SK-N-SH (cell line): ENCODE data around the gene PSMD6. TPM values are rescaled to one million over a fixed set of nuclear protein-coding genes. Genes with fewer than 3 reads are reported as not detected.

Source experiments
- CTCF ChIA-PET: fragments of 300-600, 350-600 bp; formaldehyde crosslinking; extraction: SDS; loops from one replicate; lab custom pipeline; 2021; lab: Yijun Ruan, JAX
- POLR2A ChIA-PET: fragments of 350-600 bp; sonication (Branson Sonifier 250); formaldehyde crosslinking; extraction: SDS; loops from one replicate; lab custom pipeline; 2020; ENCODE audit warnings: antibody characterized with exemption, inconsistent platforms; lab: Yijun Ruan, JAX
- DNase-seq: peaks from one replicate; pipeline ENCODE4 v3.0.0; 2012
- H2AFZ ChIP-seq: fragments of 200-600 bp; sonication (generic); 2 replicates; pipeline ENCODE4 v1.8.1; 2016; ENCODE audit warnings: antibody characterized with exemption, mild to moderate bottlenecking, low read depth
- H3F3A ChIP-seq: fragments of 200-600 bp; sonication (generic); replicated peaks from 2 replicates; pipeline ENCODE3; 2016; ENCODE audit warnings: antibody characterized with exemption, mild to moderate bottlenecking; ENCODE audit not compliant: insufficient read depth
- H3K27ac ChIP-seq, 2 experiments: fragments of 200-500 bp in 1 of 2; fragments of 200-600 bp in 1 of 2; sonication (Bioruptor generic) in 1 of 2; sonication (generic), shearing (Covaris generic) in 1 of 2; 2 replicates each; pipeline versions ENCODE4 v1.5.1 to v1.6.1; 2014 to 2016; ENCODE audit warnings: low read depth in 2 of 2, inconsistent platforms in 1 of 2, low read length in 1 of 2, mild to moderate bottlenecking in 1 of 2, mixed read lengths in 1 of 2
- H3K27me3 ChIP-seq: fragments of 200-600 bp; sonication (generic), shearing (Covaris generic); 2 replicates; pipeline ENCODE4 v1.6.1; 2016; ENCODE audit warnings: mixed run types; ENCODE audit not compliant: insufficient read depth
- H3K36me3 ChIP-seq, 2 experiments: fragments of 200-500 bp in 1 of 2; fragments of 200-600 bp in 1 of 2; sonication (Bioruptor generic) in 1 of 2; sonication (generic) in 1 of 2; replicated peaks in 1 of 2; 2 replicates each; pipeline versions ENCODE3 to v1.5.1; 2014 to 2016; ENCODE audit warnings: low read length in 1 of 2, mild to moderate bottlenecking in 1 of 2; ENCODE audit not compliant: insufficient read depth in 2 of 2, control insufficient read depth in 1 of 2
- H3K4me1 ChIP-seq, 2 experiments: fragments of 200-500 bp in 1 of 2; fragments of 200-600 bp in 1 of 2; sonication (Bioruptor generic) in 1 of 2; sonication (generic), shearing (Covaris generic) in 1 of 2; 2 replicates each; pipeline versions ENCODE4 v1.5.1 to v1.6.1; 2014 to 2016; ENCODE audit warnings: low read depth in 1 of 2, low read length in 1 of 2, mixed run types in 1 of 2; ENCODE audit not compliant: insufficient read depth in 2 of 2, control insufficient read depth in 1 of 2
- H3K4me2 ChIP-seq: fragments of 200-600 bp; sonication (generic), shearing (Covaris generic); 2 replicates; pipeline ENCODE4 v1.6.1; 2017; ENCODE audit warnings: mixed run types
- H3K4me3 ChIP-seq, 2 experiments: fragments of 200-500 bp in 1 of 2; fragments of 200-600 bp in 1 of 2; sonication (Bioruptor generic) in 1 of 2; sonication (generic), shearing (Covaris generic) in 1 of 2; 2 replicates each; pipeline versions ENCODE4 v1.5.1 to v1.8.1; 2014 to 2016; ENCODE audit warnings: low read depth in 2 of 2, inconsistent platforms in 1 of 2, low read length in 1 of 2, mild to moderate bottlenecking in 1 of 2, mixed read lengths in 1 of 2, moderate library complexity in 1 of 2
- H3K79me2 ChIP-seq: fragments of 200-600 bp; sonication (generic); 2 replicates; pipeline ENCODE4 v1.8.1; 2017; ENCODE audit warnings: mild to moderate bottlenecking; ENCODE audit not compliant: insufficient read depth
- H3K9ac ChIP-seq: fragments of 200-600 bp; sonication (generic); 2 replicates; pipeline ENCODE4 v1.6.1; 2017; ENCODE audit warnings: mixed run types
- H3K9me2 ChIP-seq: fragments of 200-600 bp; sonication (generic); 2 replicates; pipeline ENCODE4 v1.6.1; 2017; ENCODE audit warnings: mixed run types
- H3K9me3 ChIP-seq: fragments of 200-600 bp; sonication (generic); 2 replicates; pipeline ENCODE4 v1.6.1; 2017; ENCODE audit warnings: mixed run types, mild to moderate bottlenecking, moderate library complexity
- H4K20me1 ChIP-seq: fragments of 200-600 bp; sonication (generic); 2 replicates; pipeline ENCODE4 v1.6.1; 2017; ENCODE audit warnings: mild to moderate bottlenecking, mixed run types; ENCODE audit not compliant: insufficient read depth
- CHD2 ChIP-seq: fragments of 150-350 bp; IDR thresholded peaks from 2 replicates; pipeline ENCODE4 v1.6.1; 2018; ENCODE audit warnings: low read length; ENCODE audit not compliant: partially characterized antibody
- FOSL2 ChIP-seq: IDR thresholded peaks from 2 replicates; pipeline ENCODE4 v1.4.0; 2012; ENCODE audit warnings: low read depth, mild to moderate bottlenecking, moderate library complexity, borderline replicate concordance
- FOXJ3 ChIP-seq: sonication (generic); formaldehyde crosslinking; IDR thresholded peaks from 2 replicates; pipeline ENCODE4 v1.5.1; 2020; ENCODE audit warnings: mild to moderate bottlenecking, missing genetic modification reagents
- FOXM1 ChIP-seq: IDR thresholded peaks from 2 replicates; pipeline ENCODE4 v1.4.0; 2012; ENCODE audit warnings: low read depth, mild to moderate bottlenecking
- GATA2 ChIP-seq: sonication (generic); formaldehyde crosslinking; IDR thresholded peaks from 2 replicates; pipeline ENCODE4 v1.5.0; 2020; ENCODE audit warnings: mild to moderate bottlenecking, missing genetic modification reagents
- IRF3 ChIP-seq: fragments of 150-350 bp; IDR thresholded peaks from 2 replicates; pipeline ENCODE4 v1.6.1; 2016; ENCODE audit warnings: mild to moderate bottlenecking, low read depth, low read length
- JUND ChIP-seq: IDR thresholded peaks from 2 replicates; pipeline ENCODE4 v1.4.0; 2012
- MEF2A ChIP-seq: IDR thresholded peaks from 2 replicates; pipeline ENCODE4 v1.4.0; 2012; ENCODE audit warnings: low read depth, borderline replicate concordance
- MXI1 ChIP-seq: IDR thresholded peaks from 2 replicates; pipeline ENCODE4 v1.6.1; 2012; ENCODE audit warnings: mild to moderate bottlenecking, low read depth, low read length, improper control_type of control experiment
- NFIC ChIP-seq: IDR thresholded peaks from 2 replicates; pipeline ENCODE4 v1.4.0; 2012; ENCODE audit warnings: borderline replicate concordance
- NRF1 ChIP-seq: IDR thresholded peaks from 2 replicates; pipeline ENCODE4 v1.6.1; 2012; ENCODE audit warnings: low read depth, mild to moderate bottlenecking, low read length
- RAD21 ChIP-seq: IDR thresholded peaks from 2 replicates; pipeline ENCODE4 v1.6.1; 2012; ENCODE audit warnings: mild to moderate bottlenecking, low read length
- RCOR1 ChIP-seq: fragments of 150-350 bp; IDR thresholded peaks from 2 replicates; pipeline ENCODE4 v1.6.1; 2017; ENCODE audit warnings: antibody characterized with exemption, low read length
- REST ChIP-seq: IDR thresholded peaks from 2 replicates; pipeline ENCODE4 v1.6.1; 2012; ENCODE audit warnings: mild to moderate bottlenecking, low read depth, low read length, moderate library complexity
- SIN3A ChIP-seq: IDR thresholded peaks from 2 replicates; pipeline ENCODE4 v1.6.1; 2012; ENCODE audit warnings: low read depth, mild to moderate bottlenecking, low read length, moderate library complexity, borderline replicate concordance
- TAF1 ChIP-seq: IDR thresholded peaks from 2 replicates; pipeline ENCODE4 v1.6.1; 2012; ENCODE audit warnings: low read depth, mild to moderate bottlenecking, low read length, moderate library complexity, borderline replicate concordance
- TCF12 ChIP-seq: IDR thresholded peaks from 2 replicates; pipeline ENCODE4 v1.4.0; 2012
- USF1 ChIP-seq: IDR thresholded peaks from 2 replicates; pipeline ENCODE4 v1.4.0; 2012; ENCODE audit warnings: low read depth, borderline replicate concordance
- YY1 ChIP-seq: IDR thresholded peaks from 2 replicates; pipeline ENCODE4 v1.4.0; 2012; ENCODE audit warnings: low read depth, mild to moderate bottlenecking
- ZBTB33 ChIP-seq: IDR thresholded peaks from 2 replicates; pipeline ENCODE4 v1.4.0; 2012; ENCODE audit warnings: low read depth, borderline replicate concordance
- WGBS: methylation state at CpG from one replicate; pipeline ENCODE4 v1.1.6; 2017; ENCODE audit warnings: low lambda C conversion rate; 5-methylcytosine and 5-hydroxymethylcytosine counted together
- polyA plus RNA-seq, 3 experiments: library from polyadenylated mRNA; depleted of rRNA; stranded (reverse); fragments of >200 nt; gene quantifications; 2 replicates each; pipeline ENCODE4 v1.2.3, GENCODE V29; 2012

PSMD6 gene
- polyA plus RNA-seq, 1 of the 3 experiments (the other 2 are of a cell fraction), result 90.3 TPM

GRCh38 chr3:64038253-64038767 is 15.0 kb upstream of the PSMD6 start:
- no peaks in the 10 kb centered on the region for H3K36me3 ChIP-seq
- no peak overlapping the region for H3K27ac ChIP-seq
- WGBS, result 68% methylated on average over 4 of the region's 4 CpGs
- DNase-seq, result no peak
- POLR2A ChIA-PET, result interaction anchor here (1.2 kb wide), 1 partner anchor 15 kb away, joined by 3 read pairs; no protein-coding TSS in a partner anchor
- no peak overlapping the region for H3K9ac ChIP-seq
- no peaks in the 10 kb centered on the region for H3F3A ChIP-seq
- H3K27me3 ChIP-seq, result no peaks in the 10 kb centered on the region
- TF ChIP-seq MEF2A (no peak), JUND (no peak), RCOR1 (no peak)
- no peaks in the 10 kb centered on the region for H3K9me3 ChIP-seq
- no peaks in the 10 kb centered on the region for H3K79me2 ChIP-seq
- H4K20me1 ChIP-seq, result no peaks in the 10 kb centered on the region
- H2AFZ ChIP-seq, result no peak overlapping the region
- CTCF ChIA-PET, result interaction anchor here (1.8 to 5.1 kb wide), 4 partner anchors 7 to 446 kb away, joined by 4 to 32 read pairs (median 12); no protein-coding TSS in a partner anchor
- H3K4me1 ChIP-seq, result peaks cover 0 to 10% of the 10 kb centered on the region in 2 experiments; a peak in 2 of 4 replicates
- no peak overlapping the region for H3K4me3 ChIP-seq
- no peak overlapping the region for H3K4me2 ChIP-seq
- H3K9me2 ChIP-seq, result no peaks in the 10 kb centered on the region

GRCh38 chr3:64037084-64037483 is 13.8 kb upstream of the PSMD6 start:
- ChIA-PET CTCF (interaction anchor here (1.5 to 2.8 kb wide), 2 partner anchors 9 to 426 kb away, joined by 3 to 7 read pairs; no protein-coding TSS in a partner anchor), POLR2A (no interaction called here)
- Histone ChIP-seq H3K9ac (no peak overlapping the region), H3K4me2 (no peak overlapping the region), H3K4me1 (peaks cover 0 to 10% of the 10 kb centered on the region in 2 experiments; a peak in 2 of 4 replicates), H4K20me1 (no peaks in the 10 kb centered on the region), H3K9me2 (no peaks in the 10 kb centered on the region), H3K79me2 (no peaks in the 10 kb centered on the region), H3K27me3 (no peaks in the 10 kb centered on the region), H3F3A (no peaks in the 10 kb centered on the region), H3K36me3 (no peaks in the 10 kb centered on the region), H3K9me3 (no peaks in the 10 kb centered on the region), H3K27ac (no peak overlapping the region), H2AFZ (no peak overlapping the region), H3K4me3 (no peak overlapping the region)
- 98% methylated on average over 7 of the region's 7 CpGs for WGBS
- no peak for DNase-seq
- no peak for TF ChIP-seq NRF1
- no peak for TF ChIP-seq NFIC
- no peak for TF ChIP-seq GATA2
- no peak for TF ChIP-seq MXI1
- TF ChIP-seq IRF3, result no peak
- no peak for TF ChIP-seq ZBTB33
- no peak for TF ChIP-seq REST
- TF ChIP-seq YY1, result no peak
- no peak for TF ChIP-seq FOXM1
- TF ChIP-seq CHD2, result no peak
- TF ChIP-seq JUND, result no peak
- no peak for TF ChIP-seq SIN3A
- no peak for TF ChIP-seq USF1
- no peak for TF ChIP-seq FOXJ3 (CRISPR knock-in tag)
- TF ChIP-seq FOSL2, result no peak
- no peak for TF ChIP-seq TAF1
- TF ChIP-seq TCF12, result no peak
- no peak for TF ChIP-seq RAD21
